GM18526 (cell line): Measurements from ENCODE around the gene TLK2.

ENCODE experiments used
- POLR2A ChIP-seq: IDR thresholded peaks from 3 replicates; pipeline ENCODE4 v1.6.1; 2011; ENCODE audit not compliant: insufficient read length; ENCODE audit errors: extremely low read depth

Gene TLK2

DNA sequence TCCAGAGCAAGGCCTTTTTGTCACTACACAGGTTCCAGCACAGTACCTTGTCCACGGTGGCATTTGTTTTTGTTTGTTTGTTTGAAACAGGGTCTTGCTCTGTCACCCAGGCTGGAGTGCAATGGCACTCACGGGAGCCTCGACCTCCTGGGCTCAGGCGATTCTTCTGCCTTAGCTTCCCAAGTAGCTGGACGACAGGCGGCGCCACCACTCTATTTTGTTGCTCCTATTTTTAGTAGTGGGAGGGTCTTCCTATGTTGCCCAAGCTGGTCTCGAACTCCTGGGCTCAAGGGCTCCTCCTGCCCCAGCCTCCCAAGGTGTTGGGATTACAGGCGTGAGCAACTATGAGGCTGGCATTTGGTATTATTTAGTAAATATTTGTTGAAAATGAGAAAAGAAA lies 159.2 kb downstream of the TLK2 start:
- no peak for TF ChIP-seq POLR2A

DNA sequence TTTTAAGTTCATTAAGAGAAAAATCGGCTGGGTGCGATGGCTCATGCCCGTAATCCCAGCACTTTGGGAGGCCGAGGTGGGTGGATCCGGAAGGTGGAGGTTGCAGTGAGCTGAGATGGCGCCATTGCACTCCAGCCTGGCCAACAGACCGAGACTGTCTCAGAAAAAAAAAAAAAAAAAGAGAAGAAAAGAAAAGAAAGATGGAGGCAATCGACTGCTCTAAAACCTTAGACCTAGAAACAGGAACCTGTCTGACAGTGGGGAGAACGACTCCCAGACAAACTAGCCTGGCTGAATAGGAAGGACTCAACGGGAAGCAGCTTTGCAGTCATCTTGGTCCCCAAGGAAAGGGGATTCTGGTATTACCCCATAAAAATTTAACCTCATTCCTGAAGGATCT lies 162.5 kb downstream of the TLK2 start:
- TF ChIP-seq POLR2A, result no peak

DNA sequence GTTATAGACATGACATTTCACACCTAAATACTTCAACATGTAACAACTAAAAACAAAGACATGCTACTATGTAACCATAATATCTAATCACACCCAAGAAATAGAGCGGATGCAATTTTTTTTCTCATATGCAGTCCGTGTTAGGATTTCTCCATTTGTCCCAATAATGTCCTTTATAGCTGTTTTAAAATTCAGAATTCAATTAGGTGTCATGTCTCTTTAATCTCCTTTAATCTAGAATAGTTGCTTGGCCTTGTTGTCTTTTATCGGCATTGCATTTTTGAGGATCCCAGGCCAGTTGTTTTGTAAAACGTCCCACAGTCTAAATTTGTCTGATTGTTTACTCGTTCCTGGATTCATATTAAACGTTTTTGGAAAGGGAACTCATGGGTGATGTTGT lies 163.3 kb downstream of the TLK2 start:
- TF ChIP-seq POLR2A, result no peak

DNA sequence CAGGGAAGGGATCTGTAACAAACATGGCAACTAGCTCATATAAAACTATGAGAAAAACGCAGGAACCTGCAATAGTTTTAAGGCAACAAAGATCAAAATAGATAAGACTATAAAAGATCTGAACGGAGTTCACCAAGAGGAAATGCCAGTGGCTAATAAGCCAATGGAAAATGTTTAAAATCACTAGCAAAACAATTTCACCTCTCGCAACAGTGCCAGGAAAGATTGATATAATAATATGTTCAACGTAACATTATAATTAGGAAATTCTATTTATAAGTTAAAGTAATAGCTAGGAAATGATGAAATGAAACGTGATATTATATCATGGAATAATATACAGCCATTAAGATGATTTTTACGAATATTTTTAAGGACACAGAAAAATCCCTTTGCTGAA lies 164.9 kb downstream of the TLK2 start:
- TF ChIP-seq POLR2A, result no peak

DNA sequence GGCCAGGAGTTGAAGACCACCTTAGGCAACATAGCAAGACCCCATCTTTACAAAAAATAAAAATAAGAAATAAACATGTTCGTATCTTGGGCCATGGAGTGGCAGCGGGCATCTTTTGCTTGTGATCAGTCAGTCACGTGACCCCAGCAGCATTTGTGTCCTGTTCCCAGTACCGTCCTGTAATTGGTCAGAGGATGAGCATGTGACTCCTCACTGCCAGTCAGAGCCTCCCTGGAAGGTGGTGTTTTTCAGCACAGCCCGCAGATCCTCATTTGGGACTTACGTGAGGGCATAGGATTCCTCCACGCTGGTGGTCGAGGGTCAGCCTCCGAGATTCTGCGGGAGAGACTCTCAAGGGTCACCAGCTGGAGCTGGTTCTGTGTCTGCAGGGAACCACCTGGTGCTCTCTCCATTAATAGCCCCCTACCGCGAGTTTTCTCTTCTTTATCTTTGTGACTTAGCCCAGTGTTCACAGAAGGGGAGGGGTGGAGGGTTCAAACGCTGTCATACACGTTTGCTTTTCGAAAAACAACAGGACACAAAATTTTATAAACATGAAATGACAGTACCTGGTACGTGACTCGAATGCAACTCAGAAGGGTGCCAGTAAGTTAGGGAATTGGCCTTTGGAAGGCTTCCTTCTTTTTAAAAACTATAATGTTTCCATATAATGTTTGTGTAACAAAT lies 166.0 kb downstream of the TLK2 start:
- no peak for TF ChIP-seq POLR2A

DNA sequence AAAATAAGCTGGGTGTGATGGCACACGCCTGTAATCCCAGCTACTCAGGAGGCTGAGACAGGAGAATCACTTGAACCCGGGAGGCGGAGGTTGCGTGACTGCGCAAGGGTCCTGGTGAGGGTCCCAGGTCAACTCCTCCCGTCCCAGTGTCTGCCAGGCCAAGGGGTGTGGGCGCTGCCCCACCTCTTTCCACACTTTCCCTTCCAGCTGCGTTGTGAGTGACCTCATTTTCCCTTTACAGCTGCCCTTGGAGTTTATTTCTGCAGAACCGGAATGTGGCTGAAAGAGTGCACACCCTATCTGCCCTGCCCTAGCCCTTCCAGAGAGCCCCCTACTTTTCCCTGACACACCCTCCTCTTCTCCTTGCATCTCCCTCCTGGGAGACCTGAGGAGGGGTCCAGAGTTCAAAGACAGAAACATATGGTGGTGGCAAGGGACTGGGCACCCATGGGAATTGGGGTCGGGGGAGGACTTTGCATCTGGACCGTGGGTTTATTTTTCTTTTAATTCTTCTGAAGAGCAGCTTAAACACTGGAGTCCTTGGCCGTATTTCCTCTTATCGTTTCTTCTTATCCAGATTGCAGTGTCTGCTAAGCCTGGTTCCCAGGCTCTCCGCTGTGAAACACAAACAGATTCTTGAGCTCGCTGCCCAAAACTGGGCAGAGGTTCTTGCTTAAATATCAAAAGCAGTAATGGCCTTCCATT lies 169.8 kb downstream of the TLK2 start:
- no peak for TF ChIP-seq POLR2A

DNA sequence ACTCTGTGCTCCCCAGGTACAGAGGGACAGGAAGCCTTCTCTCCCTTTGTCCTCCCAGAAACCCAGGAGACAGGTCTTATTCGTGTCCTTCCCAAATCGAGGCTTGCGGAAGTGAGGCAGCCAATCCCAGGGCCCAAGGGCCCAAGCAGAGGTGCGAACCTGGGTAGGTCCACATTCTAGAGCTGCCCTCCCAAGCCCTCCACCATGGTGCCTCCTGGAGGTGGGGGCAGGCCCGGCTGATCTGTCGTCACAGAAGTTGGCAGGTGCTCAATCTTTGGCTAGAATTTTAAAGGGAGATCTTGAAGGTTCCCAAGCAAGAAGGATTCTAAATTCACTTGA lies 170.3 kb downstream of the TLK2 start:
- TF ChIP-seq POLR2A, result no peak

DNA sequence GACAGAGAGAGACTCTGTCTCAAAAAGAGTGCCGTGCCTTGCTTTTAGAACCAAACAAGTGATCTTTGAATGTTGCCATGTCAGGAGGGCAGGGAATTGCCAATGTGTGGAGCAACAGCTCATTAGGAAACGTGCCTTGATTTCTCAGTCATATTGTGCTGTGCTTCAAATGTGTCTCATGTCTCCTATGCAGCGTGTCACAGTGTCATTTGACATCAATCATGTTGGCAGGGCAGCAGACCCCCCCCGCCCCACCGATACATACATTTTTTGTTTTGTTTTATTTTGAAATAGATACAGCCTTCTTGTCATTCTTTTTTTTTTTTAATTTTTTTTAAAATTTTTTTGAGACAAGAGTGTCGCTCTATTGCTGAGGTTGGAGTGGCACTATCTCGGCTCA lies 170.9 kb downstream of the TLK2 start:
- no peak for TF ChIP-seq POLR2A

DNA sequence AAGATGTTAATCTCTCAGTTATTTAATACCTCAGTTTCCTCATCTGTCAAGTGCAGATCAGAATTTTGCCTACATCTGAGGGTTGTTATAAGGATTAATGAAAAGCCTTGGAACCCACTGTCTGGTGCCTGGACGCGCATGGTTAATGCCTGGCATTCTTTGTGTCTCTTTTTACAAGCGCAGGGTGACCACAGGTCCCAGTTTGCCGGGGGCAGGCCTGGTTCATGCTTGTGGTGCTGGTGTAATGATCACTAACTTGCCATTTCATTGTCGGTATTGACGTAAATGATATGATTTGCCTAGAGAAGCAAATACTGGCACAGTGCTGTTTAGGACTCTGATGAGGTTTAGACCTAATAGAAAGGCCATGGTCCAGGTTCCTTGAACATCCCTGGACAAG lies 172.0 kb downstream of the TLK2 start:
- TF ChIP-seq POLR2A, result no peak

DNA sequence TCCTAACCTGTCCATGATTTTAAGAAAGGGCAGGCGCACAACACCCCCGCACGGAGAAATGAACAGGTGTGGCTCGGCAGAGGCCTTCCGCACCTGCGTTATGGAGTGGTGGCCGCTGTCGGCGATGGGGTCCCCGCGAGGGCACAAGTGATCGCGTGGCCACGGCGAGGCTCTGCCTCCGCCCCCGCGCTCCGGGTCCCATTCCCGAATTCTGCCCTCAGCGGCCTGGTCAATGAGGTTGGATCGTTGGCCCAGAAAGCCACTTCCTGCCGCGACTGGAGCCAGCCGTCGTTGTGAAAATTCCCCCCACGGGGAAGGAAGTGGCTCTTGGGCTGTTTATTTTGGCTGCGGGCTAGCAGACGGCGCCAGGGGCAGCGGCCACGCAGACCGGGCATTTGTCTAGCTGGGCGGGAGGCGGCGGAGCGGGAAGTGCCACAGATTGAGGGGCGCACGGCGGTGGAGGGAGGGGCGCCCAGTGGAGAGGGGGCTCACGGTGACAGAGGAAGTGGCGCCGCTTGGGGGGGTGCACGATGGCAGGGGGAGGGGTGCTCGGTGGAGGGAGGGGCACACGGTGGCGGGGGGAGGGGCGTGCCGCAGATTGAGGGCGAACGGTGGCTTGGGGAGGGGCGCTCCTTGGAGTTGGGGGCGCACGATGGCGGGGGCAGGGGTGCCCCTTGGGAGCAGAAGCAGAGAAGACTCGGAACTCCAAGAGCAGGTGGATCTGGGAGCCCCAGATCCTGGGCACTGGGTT lies 173.8 kb downstream of the TLK2 start:
- no peak for TF ChIP-seq POLR2A

DNA sequence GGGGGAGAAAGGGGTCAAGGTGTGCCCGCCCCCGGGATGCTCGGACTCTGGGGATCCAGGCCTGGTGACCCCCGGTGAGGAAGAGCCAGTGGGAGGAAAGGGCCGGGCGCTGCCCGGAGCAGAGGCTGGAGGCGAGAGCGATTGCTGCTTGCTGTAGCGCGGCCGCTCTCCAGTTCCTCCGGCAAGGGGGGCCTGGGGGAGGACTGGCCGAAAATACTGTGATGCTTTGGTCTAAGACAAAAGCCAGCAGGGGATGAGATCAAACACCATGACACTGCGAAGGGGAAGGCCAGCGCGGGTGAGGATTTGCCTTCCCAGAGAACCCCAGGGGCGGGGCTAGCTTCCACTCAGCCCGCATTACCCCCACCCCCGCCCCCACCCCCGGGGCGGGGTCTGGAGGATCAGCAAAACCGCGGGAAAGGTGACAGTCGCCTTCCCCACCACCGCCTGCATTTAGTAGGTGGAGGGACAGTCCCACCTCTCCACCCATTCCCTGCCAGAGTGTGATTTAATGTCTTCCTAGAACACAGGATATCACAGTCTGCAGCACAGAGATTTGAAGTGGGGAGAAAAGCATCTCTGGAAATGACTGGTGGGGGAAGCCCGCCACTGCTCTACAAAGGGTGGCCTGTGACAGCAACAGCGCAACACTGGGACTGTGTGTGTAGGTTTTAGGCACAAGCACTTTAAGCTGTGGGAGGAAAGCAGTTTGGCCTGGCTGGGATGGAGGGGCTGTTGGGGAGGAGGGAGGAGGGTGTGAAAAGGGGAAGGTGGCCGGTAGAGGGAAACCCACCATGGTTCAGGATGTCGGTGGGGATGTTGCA lies 174.6 kb downstream of the TLK2 start:
- TF ChIP-seq POLR2A, result no peak

DNA sequence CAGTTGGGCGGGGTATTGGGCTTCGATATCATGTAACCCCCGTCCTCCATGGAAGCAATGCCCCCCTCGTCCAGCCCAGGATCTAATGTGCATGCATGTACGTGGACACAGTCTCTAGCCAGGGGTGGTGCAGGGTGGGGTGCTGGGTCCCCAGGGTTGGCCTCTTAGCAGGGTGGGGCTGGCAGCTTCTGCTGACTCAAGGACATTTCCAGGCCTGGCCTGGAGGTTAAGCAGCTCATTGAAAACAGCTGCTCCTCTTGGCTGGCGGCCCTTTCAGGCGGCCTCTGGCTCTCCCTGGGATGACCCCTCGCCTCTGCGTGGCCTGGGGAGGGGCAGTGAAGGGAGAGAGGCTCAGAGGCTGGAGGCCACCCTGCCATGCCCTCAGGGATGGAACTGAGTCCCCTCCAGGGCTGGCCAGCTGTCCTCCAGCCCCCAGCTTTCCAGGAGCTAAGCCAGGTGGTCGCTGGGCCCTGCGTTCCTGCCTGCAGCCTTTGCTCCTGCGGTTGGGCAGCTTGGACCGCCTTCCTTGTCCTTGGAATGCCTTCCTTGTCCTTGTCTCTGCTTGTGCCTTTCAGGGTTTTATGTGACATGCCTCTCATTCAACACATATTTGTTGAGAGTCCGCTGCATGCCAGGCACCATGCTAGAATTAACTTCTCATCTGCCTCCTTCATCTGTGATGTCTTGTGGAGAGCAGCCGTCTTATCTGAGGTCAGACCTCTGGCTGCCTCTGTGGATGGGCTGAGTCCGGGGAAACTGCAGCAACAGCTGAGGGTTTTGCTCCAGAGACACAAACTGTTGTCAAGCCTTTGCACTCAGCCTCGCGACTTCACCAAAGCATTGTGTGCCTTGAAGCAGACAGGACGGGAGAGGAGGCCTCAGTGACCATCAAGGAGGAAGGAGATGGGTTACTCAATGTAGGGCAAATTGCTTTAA lies 175.5 kb downstream of the TLK2 start:
- TF ChIP-seq POLR2A, result no peak

DNA sequence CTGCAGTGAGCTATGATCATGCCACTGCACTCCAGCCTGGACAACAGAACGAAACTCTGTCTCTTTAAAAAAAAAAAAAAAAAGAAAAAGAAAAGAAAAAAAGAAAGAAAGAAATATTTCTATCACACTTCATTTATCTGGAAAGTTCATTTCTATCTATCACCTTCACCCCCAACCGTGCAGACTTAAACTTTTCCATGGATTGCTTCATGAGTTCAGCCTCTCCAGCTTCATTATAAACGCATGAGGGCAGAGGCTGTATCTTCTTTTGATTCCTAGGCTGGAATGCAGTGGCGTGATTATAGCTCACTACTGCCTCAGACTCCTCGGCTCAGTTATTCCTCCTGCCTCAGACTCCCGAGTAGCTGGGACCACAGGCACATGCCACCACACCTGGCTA lies 177.0 kb downstream of the TLK2 start:
- TF ChIP-seq POLR2A, result no peak

DNA sequence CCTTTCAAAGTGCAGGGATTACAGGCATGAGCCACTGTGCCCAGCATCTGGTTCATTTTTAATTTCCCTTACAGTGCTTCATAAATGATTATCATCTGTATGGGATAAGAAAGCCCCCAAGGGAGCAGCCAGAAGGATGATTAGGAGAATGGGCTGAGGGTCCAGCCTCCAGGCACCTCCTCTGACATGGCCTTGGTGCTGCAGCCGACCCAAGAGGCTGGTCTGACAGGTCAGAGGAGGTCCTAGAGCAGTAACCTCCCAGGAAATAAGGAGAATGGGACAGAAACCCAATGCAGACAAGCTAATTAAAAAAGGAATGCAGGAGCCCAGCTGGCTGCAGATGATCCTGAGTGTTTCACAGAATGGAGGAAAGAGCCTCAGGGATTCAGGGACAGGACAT lies 177.8 kb downstream of the TLK2 start:
- TF ChIP-seq POLR2A, result no peak
